Middle frontal gyrus (tissue), 1 donor: ENCODE measurements around the gene ALOX15B.
"Not testable (repeated sequence)": the region's sequence is repeated elsewhere in the genome, so short reads cannot be mapped to it uniquely, and the experiment has no call there.

Experiments
- DNase-seq: peaks from one replicate; pipeline ENCODE4 v3.0.0-alpha.2; 2015; ENCODE audit warnings: low spot score; ENCODE audit errors: extremely low spot score

Gene ALOX15B

DNA sequence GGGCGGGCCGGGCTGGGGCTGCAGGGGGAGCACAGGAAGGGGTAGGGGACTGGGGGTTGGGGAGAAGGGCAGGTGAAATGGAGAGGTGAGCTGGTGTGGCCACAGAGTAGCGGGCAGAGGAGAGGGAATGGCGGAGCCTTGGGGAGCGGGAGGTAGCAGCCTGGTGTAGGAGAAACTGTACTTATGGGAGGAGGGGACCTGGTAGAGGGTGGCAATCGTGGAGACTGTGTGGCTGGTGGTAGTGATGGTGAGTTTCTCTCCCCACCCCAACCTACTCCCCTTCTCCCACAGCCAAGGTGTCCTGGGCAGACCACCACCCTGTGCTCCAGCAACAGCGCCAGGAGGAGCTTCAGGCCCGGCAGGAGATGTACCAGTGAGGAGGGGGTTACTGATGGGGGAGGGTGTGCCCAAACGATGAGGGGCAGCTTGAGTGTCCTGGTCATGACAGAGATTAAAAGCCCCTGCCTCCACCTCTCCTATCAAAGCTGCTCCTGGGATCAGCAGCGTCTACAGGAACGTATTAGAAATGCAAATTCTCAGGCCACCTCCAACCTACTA, 831 bp downstream of the ALOX15B start:
- DNase-seq: no peak

DNA sequence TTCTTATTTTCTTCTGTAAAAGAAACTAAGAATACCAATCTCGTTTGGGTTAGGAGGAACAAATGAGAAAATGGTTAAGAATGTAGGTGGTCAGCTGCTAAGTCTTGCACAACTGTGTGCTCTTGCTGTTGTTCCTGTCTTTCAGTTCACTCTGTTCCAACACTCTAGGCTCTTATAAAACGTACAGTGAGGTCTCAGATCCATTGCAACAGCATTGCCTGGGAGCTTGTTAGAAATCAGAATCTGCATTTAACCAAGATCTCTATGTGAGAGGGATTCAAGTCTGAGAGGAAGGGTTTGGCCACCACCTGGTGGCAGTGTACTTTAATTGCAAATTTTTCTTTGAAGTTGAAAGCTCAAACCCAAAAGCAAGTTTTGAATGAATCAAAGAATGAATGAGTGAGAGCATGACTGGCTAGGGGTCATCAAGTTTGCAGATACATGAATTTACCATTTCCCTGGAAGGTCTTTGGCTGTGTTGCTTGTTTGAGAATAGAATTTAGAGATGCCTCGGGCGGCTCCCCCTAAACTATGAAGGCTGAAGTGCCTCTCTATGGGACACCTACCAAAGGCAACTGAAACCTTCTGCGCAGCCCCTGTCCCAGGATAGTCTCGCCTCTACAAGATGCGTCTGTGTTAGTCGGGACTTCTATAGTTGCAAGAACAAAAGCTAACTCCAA, 2.5 kb downstream of the ALOX15B start:
- no peak for DNase-seq

DNA sequence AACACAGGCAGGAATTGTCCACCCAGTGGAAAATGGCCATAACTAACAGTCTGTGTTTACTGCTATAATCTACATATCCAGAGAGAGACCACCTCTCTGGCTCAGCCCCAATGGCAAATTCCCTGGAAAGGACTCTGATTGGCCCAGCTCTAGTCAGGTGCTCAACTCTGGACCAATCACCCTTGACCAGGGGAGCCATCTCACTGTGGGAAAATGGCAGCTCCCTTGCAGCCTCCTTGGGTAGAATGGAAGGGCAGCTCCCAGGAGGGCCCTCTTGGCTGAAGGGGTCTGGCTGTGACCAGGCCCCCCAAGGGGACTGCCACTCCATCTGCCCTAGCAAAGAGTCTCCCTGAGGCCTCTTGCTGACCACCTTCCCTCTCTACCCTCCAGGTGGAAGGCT, 3.1 kb downstream of the ALOX15B start:
- no peak for DNase-seq

DNA sequence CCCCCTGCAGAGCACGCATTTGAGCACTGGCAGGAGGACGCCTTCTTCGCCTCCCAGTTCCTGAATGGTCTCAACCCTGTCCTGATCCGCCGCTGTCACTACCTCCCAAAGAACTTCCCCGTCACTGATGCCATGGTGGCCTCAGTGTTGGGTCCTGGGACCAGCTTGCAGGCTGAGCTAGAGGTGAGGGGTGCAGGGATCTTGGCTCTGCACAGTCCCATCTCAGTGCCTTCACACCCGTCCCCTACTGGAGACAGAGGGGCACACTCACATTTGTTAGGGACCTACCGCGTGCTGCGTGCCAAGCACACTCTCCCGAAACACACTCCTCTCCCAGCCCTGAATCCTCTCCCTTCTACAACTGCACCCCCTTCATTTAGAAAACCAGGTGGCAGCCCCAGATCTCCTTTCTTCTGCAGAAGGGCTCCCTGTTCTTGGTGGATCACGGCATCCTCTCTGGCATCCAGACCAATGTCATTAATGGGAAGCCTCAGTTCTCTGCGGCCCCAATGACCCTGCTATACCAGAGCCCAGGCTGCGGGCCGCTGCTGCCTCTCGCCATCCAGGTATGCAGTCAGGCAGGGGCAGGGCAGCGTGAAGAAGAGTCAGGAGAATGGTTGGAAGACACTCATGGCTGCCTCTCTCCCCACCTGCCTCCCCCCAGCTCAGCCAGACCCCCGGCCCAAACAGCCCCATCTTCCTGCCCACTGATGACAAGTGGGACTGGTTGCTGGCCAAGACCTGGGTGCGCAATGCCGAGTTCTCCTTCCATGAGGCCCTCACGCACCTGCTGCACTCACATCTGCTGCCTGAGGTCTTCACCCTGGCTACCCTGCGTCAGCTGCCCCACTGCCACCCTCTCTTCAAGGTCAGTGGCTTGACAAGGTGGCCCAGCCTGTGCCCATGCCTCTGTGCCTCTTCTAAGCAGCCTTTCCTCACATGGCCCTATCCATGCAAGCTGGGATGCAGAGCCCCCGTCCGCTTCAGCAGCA, 6.3 kb downstream of the ALOX15B start:
- DNase-seq: no peak

DNA sequence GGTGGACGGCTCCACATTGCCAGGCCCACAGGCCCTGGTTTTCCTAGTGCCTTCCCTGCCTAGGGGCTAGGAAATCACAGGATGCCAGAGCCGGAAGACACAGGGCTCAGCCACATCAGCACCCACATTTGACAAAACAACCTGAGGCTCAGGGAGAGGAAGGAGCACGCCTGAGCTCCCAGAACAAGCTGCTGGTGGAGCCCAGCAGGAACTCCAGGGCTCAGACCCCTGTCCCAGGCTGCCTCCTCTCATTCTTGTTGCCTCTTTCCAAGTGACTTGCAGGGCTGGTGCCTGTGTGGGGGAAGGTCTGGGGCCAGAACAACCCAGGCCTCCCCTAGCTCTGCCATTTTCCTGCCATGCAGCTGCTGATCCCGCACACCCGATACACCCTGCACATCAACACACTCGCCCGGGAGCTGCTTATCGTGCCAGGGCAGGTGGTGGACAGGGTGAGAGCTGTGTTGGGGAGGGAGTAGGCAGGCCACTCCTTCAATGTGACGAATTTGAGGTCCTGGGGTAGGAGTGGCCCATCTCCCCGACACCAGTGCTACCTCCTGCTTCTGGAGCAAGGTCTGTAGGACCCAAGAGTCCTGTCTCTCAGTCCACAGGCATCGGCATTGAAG, 7.6 kb downstream of the ALOX15B start:
- DNase-seq: no peak

DNA sequence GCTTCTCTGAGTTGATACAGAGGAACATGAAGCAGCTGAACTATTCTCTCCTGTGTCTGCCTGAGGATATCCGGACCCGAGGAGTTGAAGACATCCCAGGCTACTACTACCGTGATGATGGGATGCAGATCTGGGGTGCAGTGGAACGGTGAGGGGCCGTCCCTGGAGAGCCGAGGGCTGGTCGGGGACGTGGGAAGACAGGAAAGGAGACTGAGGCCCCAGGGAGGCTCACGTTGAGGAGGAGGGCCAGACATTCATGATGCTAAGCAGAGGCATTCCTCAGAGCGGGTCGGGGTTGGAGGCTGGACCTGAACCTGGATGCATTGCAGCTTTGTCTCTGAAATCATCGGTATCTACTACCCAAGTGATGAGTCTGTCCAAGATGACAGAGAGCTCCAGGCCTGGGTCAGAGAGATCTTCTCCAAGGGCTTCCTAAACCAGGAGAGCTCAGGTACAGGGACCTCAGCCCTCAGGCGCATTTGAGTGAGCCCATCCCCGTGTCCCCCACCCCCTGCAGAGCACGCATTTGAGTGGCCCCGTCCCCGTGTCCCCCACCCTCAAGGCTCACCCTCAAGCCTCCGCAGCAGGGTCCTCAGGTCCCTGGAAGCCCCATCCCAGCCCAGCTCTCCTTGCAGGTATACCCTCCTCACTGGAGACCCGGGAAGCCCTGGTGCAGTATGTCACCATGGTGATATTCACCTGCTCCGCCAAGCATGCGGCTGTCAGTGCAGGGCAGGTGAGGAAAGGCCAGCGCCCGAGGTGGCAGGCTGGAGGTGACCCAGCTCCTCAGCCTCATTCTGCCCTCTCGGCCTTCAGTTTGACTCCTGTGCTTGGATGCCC, 8.3 kb downstream of the ALOX15B start:
- no peak for DNase-seq

DNA sequence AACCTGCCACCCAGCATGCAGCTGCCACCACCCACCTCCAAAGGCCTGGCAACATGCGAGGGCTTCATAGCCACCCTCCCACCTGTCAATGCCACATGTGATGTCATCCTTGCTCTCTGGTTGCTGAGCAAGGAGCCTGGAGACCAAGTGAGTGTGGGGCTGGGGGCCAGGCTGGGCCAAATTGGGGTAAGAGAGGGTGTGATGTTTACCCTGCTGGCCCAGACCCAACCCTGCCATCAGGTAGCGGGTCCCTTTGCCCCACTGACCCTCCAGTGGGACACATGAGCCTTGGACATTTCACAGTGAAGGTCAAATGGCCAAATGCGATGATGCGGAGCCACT, 8.9 kb downstream of the ALOX15B start:
- DNase-seq: no peak

DNA sequence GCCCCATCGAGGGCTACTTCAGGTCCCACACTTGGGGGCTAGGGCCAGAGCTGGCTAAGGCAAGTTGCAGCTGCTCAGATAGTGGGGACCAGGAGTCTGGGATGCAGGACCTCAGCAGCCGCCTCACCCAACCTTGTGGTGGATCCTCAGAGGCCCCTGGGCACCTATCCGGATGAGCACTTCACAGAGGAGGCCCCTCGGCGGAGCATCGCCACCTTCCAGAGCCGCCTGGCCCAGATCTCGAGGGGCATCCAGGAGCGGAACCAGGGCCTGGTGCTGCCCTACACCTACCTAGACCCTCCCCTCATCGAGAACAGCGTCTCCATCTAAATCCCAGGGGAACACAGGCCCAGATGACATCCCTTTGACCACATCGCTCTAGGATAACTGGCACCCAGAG, 9.4 kb downstream of the ALOX15B start:
- no peak for DNase-seq

DNA sequence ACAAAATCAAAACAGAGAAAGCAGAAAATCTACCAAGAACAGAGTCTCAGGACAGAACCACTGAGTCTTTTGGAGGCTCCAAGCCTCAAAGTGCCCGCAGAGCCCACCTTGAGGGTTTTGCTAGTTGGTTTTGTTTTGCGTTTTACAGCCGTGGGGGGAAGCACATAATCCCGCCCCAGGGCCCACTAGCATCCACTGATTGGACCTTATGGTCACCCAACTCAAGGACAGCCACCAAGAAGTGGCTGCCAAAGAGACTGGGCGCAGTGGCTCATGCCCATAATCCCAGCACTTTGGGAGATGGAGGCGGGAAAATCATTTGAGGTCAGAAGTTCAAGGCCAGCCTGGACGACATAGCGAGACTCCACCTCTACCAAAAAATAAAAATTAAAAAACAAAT, 9.9 kb downstream of the ALOX15B start:
- no peak for DNase-seq

DNA sequence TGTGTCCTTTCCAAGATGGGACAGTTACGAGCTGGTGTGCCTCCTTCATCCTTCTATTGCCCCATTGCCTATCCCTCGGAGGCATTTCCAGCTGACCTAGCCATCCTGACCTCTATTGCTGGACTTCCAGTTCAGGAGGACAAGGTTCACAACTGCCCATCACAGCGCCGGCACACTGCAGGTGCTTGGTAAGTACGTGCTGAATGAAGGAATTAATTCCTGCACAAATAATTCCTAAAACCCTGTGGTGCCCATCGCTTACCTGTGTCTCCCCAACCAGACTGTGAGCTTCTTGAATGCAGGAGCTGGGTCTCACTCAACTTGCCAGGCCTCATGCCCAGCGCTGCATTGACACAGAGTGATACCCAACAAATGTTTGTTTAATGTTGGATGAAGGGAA, 13.0 kb downstream of the ALOX15B start:
- no peak for DNase-seq

DNA sequence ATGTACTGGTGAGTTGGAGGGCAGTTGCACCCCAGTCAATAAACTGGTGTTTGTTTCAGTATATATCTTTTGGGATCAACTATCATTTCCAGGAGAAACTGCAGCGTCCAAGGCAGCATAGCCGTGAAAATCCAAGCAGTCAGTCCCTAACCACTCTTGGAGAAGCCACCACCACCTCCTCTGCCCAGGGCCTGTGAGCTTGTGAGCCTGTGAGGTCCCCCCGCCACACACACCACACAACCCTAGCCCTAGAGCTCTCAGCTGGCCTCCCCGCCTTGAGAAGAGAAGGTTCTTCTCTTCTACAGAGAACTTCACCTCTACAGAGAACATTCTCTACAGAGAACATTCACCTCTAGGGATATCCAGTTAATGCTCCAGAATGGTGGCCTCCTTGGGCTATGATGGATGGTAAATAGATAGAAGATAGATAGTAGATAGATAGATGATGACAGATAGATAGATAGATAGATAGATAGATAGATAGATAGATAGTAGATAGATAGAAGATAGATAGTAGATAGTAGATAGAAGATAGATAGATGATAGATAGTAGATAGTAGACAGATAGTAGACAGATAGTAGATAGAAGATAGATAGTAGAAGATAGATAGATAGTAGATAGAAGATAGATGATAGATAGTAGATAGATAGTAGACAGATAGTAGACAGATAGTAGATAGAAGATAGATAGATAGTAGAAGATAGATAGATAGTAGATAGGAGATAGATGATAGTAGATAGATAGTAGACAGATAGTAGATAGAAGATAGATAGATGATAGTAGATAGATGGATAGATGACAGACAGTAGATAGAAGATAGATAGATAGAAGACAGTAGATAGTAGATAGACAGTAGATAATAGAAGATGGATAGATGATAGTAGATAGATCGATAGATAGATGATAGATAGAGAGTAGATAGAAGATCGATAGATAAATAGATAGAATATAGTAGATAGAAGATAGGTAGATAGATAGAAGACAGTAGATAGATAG, 13.7 kb downstream of the ALOX15B start:
- DNase-seq: no peak

DNA sequence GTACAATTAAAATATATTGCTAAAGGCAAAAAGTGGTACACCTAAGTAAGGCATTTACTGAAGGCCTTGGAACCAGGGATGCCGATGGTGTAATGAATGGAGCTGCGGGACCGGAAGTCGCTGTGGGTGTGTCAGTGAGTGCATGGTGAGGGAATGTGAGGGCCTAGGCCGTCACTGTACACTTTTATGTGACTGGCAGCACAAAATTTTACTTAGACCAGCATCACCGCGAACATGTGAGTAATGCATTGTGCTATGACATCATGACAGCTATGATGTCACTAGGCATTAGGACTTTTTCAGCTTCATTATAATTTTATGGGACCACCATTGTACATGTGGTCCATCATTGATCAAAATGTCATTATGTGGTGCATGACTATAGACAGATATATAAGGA, 14.7 kb downstream of the ALOX15B start:
- DNase-seq: no peak

DNA sequence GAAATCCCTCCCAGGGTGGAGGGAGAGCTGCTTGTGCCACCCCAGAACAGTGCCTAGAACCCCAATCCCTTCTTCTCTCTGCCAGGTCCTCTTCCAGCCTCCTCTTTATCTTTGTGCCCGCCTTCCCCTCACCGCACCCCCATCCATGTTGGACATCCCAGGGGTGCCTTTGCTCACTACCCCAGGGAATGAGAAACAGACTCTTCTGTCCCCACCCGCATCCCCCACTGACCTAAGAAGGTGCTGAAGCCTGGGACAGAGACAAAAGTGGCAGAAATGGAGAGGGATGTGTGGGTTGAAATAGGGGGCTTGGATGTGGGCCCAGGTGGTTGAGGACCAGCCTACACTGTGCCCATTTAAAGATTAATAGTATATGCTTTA, 17.0 kb downstream of the ALOX15B start:
- DNase-seq: no peak

DNA sequence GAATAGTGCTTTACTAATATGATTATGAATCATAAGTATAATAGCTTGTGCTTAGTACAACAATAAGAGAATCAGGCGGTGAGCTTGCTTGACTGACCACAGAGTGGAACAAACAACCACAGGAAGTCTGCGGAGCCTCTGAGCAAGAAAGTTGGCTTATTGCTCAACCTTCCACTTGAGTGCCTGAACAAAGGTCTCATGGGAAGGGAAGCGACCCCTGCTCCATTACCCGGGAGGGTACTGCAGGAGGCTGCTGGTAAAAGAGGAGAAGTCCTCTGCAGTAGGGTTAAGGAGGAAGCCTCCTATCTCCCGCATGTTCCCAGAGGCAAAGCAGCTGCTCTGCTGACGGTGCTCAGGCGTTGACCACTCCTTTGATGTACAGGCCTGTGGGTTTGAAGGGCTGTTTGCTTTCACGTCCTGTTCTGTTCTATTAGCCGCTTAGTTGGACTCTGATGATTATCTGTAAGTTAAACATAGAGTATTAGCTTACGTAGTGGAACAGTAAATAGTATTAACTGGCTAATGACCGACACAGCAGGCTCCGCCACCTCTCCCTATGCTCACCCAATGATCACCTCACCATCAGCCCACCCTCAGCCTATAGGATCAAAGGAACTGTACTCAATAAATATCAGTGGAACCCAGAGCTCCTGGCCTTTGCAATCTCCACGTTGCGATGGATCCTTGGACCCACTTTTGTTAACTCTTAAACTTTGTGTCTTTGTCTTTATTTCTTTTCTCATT, 17.5 kb downstream of the ALOX15B start:
- no peak for DNase-seq

DNA sequence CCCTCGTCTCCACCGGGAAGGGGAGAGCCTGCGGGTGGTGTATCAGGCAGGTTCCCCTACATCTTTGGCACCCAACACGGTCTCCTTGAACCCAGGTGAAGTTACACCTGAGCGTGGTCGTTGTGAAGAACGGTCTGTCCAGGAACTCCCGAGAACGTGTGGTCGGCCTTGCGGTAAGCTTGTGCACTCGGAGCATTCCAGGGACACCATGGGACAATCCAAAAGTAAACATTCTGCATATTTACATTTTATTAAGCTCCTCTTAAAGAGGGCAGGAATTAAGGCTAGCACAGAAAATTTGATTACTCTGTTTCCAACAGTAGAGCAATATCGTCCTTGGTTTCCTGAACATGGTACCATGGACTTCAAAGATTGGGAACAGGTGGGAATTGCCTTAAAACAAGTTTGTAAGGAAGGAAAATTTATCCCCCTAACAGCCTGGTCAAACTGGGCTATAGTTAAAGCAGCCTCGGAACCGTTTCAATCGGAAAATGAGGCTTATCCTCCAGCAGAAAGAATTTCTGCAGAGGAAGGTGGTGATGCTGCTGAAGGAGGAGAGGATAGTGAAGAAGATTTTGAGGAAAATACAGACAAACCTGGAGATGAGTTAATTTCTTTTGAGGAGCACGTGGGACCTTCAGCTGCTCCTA, 18.2 kb downstream of the ALOX15B start:
- no peak for DNase-seq

DNA sequence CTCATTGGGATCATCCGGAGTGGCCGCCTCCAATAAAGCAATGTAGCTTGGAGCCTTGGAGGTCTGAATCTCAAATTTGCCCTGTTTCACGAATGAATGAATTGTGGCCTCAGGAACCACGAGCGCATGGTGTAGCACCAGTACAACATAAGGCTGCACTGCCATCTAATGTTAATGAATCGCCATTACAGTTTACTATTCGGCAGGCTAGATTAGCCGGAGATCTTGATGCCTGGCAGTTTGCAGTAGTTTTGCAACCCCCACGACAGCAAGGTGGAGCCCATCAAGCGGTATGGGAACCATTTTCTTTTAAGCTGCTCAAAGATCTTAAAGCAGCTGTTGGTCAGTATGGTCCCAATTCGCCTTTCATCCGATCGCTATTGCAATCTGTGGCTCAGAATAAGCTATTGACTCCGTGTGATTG, 18.8 kb downstream of the ALOX15B start:
- DNase-seq: peak; percentile 54

DNA sequence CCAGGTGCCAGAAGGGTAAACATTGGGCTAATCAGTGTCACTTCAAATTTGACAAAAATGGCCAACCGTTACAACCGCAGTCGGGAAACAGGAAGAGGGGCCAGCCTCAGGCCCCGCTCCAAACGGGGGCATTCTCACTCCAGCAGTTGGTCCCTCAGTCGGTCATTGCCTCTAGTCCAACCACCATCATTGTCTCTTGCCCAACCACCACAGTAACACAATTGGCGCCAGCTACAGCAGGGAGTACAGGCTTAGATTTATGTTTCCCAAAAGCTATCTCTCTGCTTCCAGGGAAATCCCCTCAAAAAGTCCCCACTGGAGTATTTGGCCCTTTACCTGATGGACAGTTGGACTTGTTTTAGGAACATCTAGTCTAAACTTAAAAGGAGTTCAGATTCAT, 20.3 kb downstream of the ALOX15B start:
- no peak for DNase-seq

DNA sequence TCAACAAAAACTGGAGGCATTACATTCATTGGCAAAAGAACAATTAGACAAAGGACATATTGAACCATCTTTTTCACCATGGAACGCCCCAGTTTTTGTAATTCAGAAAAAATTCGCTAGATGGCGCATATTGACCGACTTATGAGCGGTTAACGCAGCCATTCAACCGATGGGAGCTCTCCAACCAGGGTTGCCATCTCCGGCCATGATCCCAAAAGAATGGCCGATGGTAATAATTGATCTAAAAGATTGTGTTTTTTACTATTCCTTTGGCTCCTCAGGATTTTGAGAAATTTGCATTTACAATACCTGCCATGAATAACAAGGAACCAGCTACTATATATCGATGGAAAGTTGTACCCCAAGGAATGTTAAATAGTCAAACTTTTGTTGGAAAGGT, 21.4 kb downstream of the ALOX15B start:
- DNase-seq: peak; percentile 69

DNA sequence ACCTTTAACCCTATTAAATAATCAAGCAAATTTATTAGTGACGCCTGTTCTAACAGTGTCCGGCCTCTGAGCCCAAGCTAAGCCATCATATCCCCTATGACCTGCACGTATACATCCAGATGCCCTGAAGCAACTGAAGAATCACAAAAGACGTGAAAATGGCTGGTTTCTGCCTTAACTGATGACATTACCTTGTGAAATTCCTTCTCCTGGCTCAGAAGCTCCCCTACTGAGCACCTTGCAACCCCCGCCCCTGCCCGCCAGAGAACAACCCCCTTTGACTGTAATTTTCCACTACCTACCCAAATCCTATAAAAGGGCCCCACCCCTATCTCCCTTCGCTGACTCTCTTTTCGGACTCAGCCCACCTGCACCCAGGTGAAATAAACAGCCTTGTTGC, 23.0 kb downstream of the ALOX15B start:
- DNase-seq: not testable (repeated sequence)
